K562 (cell line): ENCODE data around the gene ST8SIA2.

ENCODE experiments used
- DEAF1 ChIP-seq: fragments of 450-650 bp; formaldehyde crosslinking; IDR thresholded peaks from 2 replicates; pipeline ENCODE4 v1.4.0; 2020; ENCODE audit warnings: mild to moderate bottlenecking, moderate library complexity
- ETS2 ChIP-seq: IDR thresholded peaks from 2 replicates; pipeline ENCODE4 v1.6.1; 2016; ENCODE audit warnings: borderline replicate concordance, missing genetic modification characterization, mild to moderate bottlenecking, moderate library complexity, missing compliant biosample characterization; ENCODE audit not compliant: poor library complexity, severe bottlenecking
- HMG20B ChIP-seq: fragments of 250-450 bp; sonication (Bioruptor Pico); IDR thresholded peaks from 2 replicates; pipeline ENCODE4 v1.5.0; 2021; ENCODE audit warnings: mild to moderate bottlenecking
- NR2C2 ChIP-seq, 2 experiments: fragments of 200-800 bp in 1 of 2; sonication (Bioruptor generic) in 1 of 2; sonication (generic) in 1 of 2; formaldehyde crosslinking in 1 of 2; IDR thresholded peaks; 2 replicates each; pipeline versions ENCODE4 v1.6.1 to v1.8.0; 2016 to 2022; ENCODE audit warnings: mild to moderate bottlenecking in 1 of 2, missing compliant biosample characterization in 1 of 2, missing genetic modification characterization in 1 of 2, missing genetic modification reagents in 1 of 2
- RFX1 ChIP-seq: fragments of 450-650 bp; IDR thresholded peaks from 2 replicates; pipeline ENCODE4 v1.6.1; 2016; ENCODE audit warnings: mild to moderate bottlenecking, moderate library complexity
- STAG1 ChIP-seq: sonication (generic); formaldehyde crosslinking; IDR thresholded peaks from 2 replicates; pipeline ENCODE4 v1.5.0; 2020; ENCODE audit warnings: missing genetic modification reagents, borderline replicate concordance
- TCF7L2 ChIP-seq: fragments of 150-350 bp; IDR thresholded peaks from 2 replicates; pipeline ENCODE4 v1.6.1; 2016; ENCODE audit warnings: low read depth, mild to moderate bottlenecking, low read length, moderate library complexity

GRCh38 chr15:92480361-92480760 lies 86.7 kb downstream of the ST8SIA2 start:
- TF ChIP-seq DEAF1 (CRISPR knock-in tag), result no peak
- no peak for TF ChIP-seq RFX1
- TF ChIP-seq HMG20B (CRISPR knock-in tag), result no peak
- TF ChIP-seq NR2C2 (CRISPR knock-in tag; IDR thresholded peaks at IDR 0.05), result no peak
- no peak for TF ChIP-seq NR2C2 (tag; IDR thresholded peaks at IDR 0.05)
- TF ChIP-seq TCF7L2, result no peak
- TF ChIP-seq ETS2 (tag), result no peak
- no peak for TF ChIP-seq STAG1 (CRISPR knock-in tag)
